HCT116 (cell line): Measurements from ENCODE around the gene THSD4. TPM values are rescaled to one million over a fixed set of nuclear protein-coding genes. Genes with fewer than 3 reads are reported as not detected.

Experiments
- ATAC-seq: fragments of 200-7000 bp; cut with Tn5 transposase; 2 replicates; pipeline ENCODE4 v1.9.1; 2020; ENCODE audit warnings: mild to moderate bottlenecking, moderate library complexity
- BruUV-seq: library from RNA; stranded (reverse); fragments of 400-500 nt; replicated peaks from 2 replicates; lab custom pipeline; 2021; lab: Mats Ljungman, UMichigan
- CTCF ChIA-PET: fragments of 300-600 bp; sonication (Branson Sonifier 250); formaldehyde crosslinking; loops from one replicate; lab custom pipeline; 2021; ENCODE audit warnings: antibody characterized with exemption; lab: Charles Lee
- POLR2A ChIA-PET: fragments of 300-600, 350-600 bp; sonication (Branson Sonifier 250); formaldehyde crosslinking; loops from one replicate; lab custom pipeline; 2021; ENCODE audit warnings: antibody characterized with exemption; lab: Charles Lee
- RAD21 ChIA-PET, 2 experiments: fragments of 300-600 bp; sonication (Branson Sonifier 250); formaldehyde crosslinking; loops; one replicate each; lab custom pipeline; 2023; ENCODE audit warnings: low total read pairs in 2 of 2; ENCODE audit not compliant: uncharacterized antibody in 2 of 2, unreplicated experiment in 2 of 2, low non-redundant PET in 1 of 2; lab: Charles Lee
- DNase-seq: peaks from one replicate; pipeline ENCODE4 v3.0.0-alpha.2; 2010; ENCODE audit warnings: low read depth, low spot score
- H2AFZ ChIP-seq: fragments of 200-600 bp; shearing (Covaris generic), sonication (generic); 2 replicates; pipeline ENCODE4 v1.6.1; 2017; ENCODE audit warnings: low read depth, mixed run types, mixed read lengths, antibody characterized with exemption, low read length; ENCODE audit not compliant: poor library complexity, severe bottlenecking
- H3K27ac ChIP-seq: 2 replicates; pipeline ENCODE4 v1.5.1; 2012; ENCODE audit warnings: low read depth, low read length
- H3K27me3 ChIP-seq: fragments of 200-600 bp; sonication (generic); 2 replicates; pipeline ENCODE4 v1.6.1; 2016; ENCODE audit warnings: mixed run types, low read length, mixed read lengths; ENCODE audit not compliant: insufficient read depth
- H3K36me3 ChIP-seq, 2 experiments: fragments of 200-500 bp in 1 of 2; fragments of 200-600 bp in 1 of 2; sonication (Bioruptor generic) in 1 of 2; sonication (generic) in 1 of 2; 2 replicates each; pipeline versions ENCODE4 v1.5.1 to v1.6.1; 2014 to 2016; ENCODE audit warnings: low read length in 2 of 2, inconsistent platforms in 1 of 2, mixed read lengths in 1 of 2, mixed run types in 1 of 2; ENCODE audit not compliant: insufficient read depth in 2 of 2, control insufficient read depth in 1 of 2
- H3K4me1 ChIP-seq, 2 experiments: fragments of 200-600 bp in 1 of 2; sonication (generic) in 1 of 2; 2 replicates each; pipeline versions ENCODE4 v1.5.1 to v1.6.1; 2012 to 2017; ENCODE audit warnings: low read length in 2 of 2, inconsistent platforms in 1 of 2, mild to moderate bottlenecking in 1 of 2, mixed read lengths in 1 of 2, mixed run types in 1 of 2, moderate library complexity in 1 of 2; ENCODE audit not compliant: insufficient read depth in 2 of 2, control insufficient read depth in 1 of 2
- H3K4me2 ChIP-seq: fragments of 200-600 bp; sonication (generic); 2 replicates; pipeline ENCODE4 v1.6.1; 2017; ENCODE audit warnings: mixed run types, low read length, mixed read lengths
- H3K4me3 ChIP-seq, 2 experiments: fragments of 200-600 bp in 1 of 2; sonication (generic) in 1 of 2; replicated peaks in 1 of 2; 2 replicates each; pipeline ENCODE4 v1.5.1; 2011 to 2016; ENCODE audit warnings: low read length in 2 of 2, control low read depth in 1 of 2, low read depth in 1 of 2, mild to moderate bottlenecking in 1 of 2, mixed read lengths in 1 of 2, mixed run types in 1 of 2
- H3K79me2 ChIP-seq: fragments of 200-600 bp; sonication (generic); 2 replicates; pipeline ENCODE4 v1.6.1; 2017; ENCODE audit warnings: mild to moderate bottlenecking, mixed run types, low read length, moderate library complexity, mixed read lengths; ENCODE audit not compliant: insufficient read depth
- H3K9ac ChIP-seq: fragments of 200-600 bp; sonication (generic); 2 replicates; pipeline ENCODE4 v1.6.1; 2016; ENCODE audit warnings: low read length, mixed read lengths
- H3K9me2 ChIP-seq: fragments of 200-600 bp; sonication (generic), shearing (Covaris generic); 2 replicates; pipeline ENCODE4 v1.6.1; 2017; ENCODE audit warnings: mixed run types, mild to moderate bottlenecking, moderate library complexity; ENCODE audit not compliant: insufficient read depth
- H3K9me3 ChIP-seq, 2 experiments: fragments of 200-500 bp in 1 of 2; fragments of 200-600 bp in 1 of 2; sonication (Bioruptor generic) in 1 of 2; sonication (generic) in 1 of 2; 2 replicates each; pipeline ENCODE4 v1.6.1; 2014 to 2017; ENCODE audit warnings: low read length in 2 of 2, mixed read lengths in 2 of 2, inconsistent platforms in 1 of 2, low read depth in 1 of 2, mild to moderate bottlenecking in 1 of 2, mixed run types in 1 of 2, moderate library complexity in 1 of 2; ENCODE audit not compliant: control insufficient read depth in 1 of 2, insufficient read depth in 1 of 2
- H4K20me1 ChIP-seq: fragments of 200-600 bp; sonication (generic), shearing (Covaris generic); 2 replicates; pipeline ENCODE4 v1.6.1; 2017; ENCODE audit warnings: mixed run types, mild to moderate bottlenecking, moderate library complexity; ENCODE audit not compliant: insufficient read depth
- CBX3 ChIP-seq: IDR thresholded peaks from 2 replicates; pipeline ENCODE4 v1.6.1; 2012; ENCODE audit warnings: low read depth
- ELF1 ChIP-seq: IDR thresholded peaks from 2 replicates; pipeline ENCODE4 v1.6.1; 2012; ENCODE audit warnings: low read depth, borderline replicate concordance
- EZH2 ChIP-seq: fragments of 200-600 bp; sonication (generic); IDR thresholded peaks from 2 replicates; pipeline ENCODE4 v1.6.1; 2017; ENCODE audit warnings: antibody characterized with exemption, mixed run types
- EZH2phosphoT487 ChIP-seq: fragments of 200-600 bp; IDR thresholded peaks from 2 replicates; pipeline ENCODE4 v1.6.1; 2018; ENCODE audit warnings: antibody characterized with exemption, borderline replicate concordance
- TCF7L2 ChIP-seq: IDR thresholded peaks from 2 replicates; pipeline ENCODE4 v1.7.0; 2011; ENCODE audit warnings: borderline replicate concordance, inconsistent platforms; ENCODE audit not compliant: insufficient read depth, insufficient read length; ENCODE audit errors: extremely low read depth
- ZBTB33 ChIP-seq: IDR thresholded peaks from 2 replicates; pipeline ENCODE4 v1.6.1; 2011; ENCODE audit warnings: mild to moderate bottlenecking, low read length, moderate library complexity; ENCODE audit not compliant: insufficient replicate concordance; ENCODE audit errors: extremely low read depth
- ZFX ChIP-seq: fragments of 450-650 bp; IDR thresholded peaks from 2 replicates; pipeline ENCODE4 v1.6.1; 2017
- intact Hi-C: fragments of 100-400 bp; cut with micrococcal nuclease; formaldehyde crosslinking; loops from 2 replicates; pipeline ENCODE4 v1.10.0; 2022
- total RNA-seq: library from RNA; stranded (reverse); gene quantifications from one replicate; pipeline ENCODE4 v1.2.1, GENCODE V29; 2021; ENCODE audit not compliant: unreplicated experiment

The THSD4 gene
- total RNA-seq, 1 experiment from 2014 or later: 30.5 TPM

DNA sequence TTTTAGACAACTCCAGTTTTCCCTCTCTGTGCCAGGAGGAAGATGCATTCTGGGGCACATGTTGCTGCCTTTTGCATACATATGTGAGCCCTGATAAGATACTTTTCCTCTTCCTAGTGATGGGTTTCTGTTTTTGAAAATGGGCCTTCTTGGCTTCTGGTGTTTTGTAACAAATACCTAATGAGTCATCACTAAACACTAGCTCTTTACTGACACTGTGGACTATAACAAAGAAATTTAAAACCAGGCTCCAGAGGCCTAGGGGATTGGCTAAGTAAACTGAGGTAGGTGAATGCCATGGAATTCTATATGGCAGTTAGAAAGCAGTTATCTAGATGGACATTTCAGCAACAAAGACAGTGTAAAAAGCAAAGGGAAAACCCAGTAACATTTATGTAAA, 601.7 kb downstream of the THSD4 start:
- no peaks in the 10 kb centered on the region for H3K9me2 ChIP-seq
- CTCF ChIA-PET: no interaction called here
- no peak overlapping the region for H3K27ac ChIP-seq
- intact Hi-C loops: no loop called here
- H3K36me3 ChIP-seq: no peaks in the 10 kb centered on the region
- H3K4me3 ChIP-seq: no peak overlapping the region
- no peaks in the 10 kb centered on the region for H4K20me1 ChIP-seq
- no peaks in the 10 kb centered on the region for H3K27me3 ChIP-seq
- H3K79me2 ChIP-seq: no peaks in the 10 kb centered on the region
- H3K4me2 ChIP-seq: 0 out of 2 replicates have a peak overlapping the region, but pooled peaks have one; percentile 13
- no TSS peak for BruUV-seq
- peaks cover 0 to 8% of the 10 kb centered on the region in 2 experiments; a peak in 3 of 4 replicates for H3K4me1 ChIP-seq
- no peak overlapping the region for H3K9ac ChIP-seq
- no peak overlapping the region for H2AFZ ChIP-seq
- RAD21 ChIA-PET: no interaction called here
- no peak for TF ChIP-seq EZH2phosphoT487
- no peak for TF ChIP-seq ZFX
- no peak for TF ChIP-seq TCF7L2
- no peak for TF ChIP-seq EZH2
- TF ChIP-seq ELF1: no peak
- no peak for TF ChIP-seq ZBTB33
- no peak for TF ChIP-seq CBX3
- DNase-seq: no peak
- H3K9me3 ChIP-seq: no peaks in the 10 kb centered on the region
- ATAC-seq: no peak
- POLR2A ChIA-PET: no interaction called here
